ENCODE results near the gene RELA. TPM values are rescaled to one million over a fixed set of nuclear protein-coding genes. Genes with fewer than 3 reads are reported as not detected.

Gene RELA
- total and polyA plus RNA-seq, 8 donors = 29.8 to 46.6 (median 35.4) TPM

DNA sequence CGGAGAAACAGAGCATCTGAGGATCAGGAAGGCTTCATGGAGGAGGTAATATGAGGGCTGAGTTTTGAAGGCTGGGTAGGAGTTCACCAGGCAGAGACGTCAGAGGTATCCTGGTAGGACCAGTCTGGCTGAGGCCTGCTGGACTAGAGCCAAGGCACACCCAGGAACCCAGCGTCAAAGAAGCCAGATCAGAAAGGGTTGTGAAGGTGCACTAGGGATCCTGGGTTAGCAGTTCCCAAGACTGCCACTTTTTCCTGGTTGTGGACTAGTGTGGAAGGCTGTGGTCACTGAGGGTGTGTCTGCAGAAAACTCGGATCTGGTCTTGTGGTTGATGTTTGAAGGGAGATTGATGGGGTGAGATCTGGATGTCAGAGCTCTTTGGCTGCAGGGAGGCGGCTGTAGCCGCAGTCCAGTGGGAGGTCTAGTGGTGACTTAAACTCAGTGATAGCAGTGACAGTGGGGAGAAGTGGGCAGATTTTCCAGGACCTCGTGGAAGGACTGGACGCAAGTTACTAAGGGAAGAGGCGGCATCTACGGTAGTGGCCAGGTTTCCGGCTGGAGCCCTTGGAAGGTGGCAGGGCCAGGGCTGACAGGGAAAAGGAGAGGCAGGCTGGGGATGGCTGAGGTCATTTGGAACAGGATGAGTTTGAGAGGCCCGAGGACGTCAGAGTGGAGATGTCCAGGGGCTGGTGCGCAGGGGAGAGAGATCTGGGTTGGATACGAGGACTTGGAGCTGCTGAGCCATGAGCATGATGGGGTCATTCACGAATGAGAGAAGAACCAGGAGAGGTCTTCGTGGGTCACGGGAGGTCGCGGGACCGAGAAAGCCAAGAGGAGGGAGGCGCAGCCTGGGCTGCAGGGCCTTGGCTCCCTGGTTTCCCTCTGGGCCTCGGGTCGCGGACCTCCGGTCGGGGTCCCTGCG, 10.9 kb downstream of the RELA start:
- Histone ChIP-seq H3K27ac (peak overlapping the region; percentile 86 to 96 (median 93)), H3K9me3 (no peaks in the 10 kb centered on the region), H3K27me3 (no peaks in the 10 kb centered on the region), H3K4me1 (peaks cover 13 to 16% (median 14%) of the 10 kb centered on the region in 3 donors), H3K4me3 (peak overlapping the region in 3 of 4 donors; percentile 37 to 51 (median 37)), H3K36me3 (peaks cover under 1 to 25% (median 9%) of the 10 kb centered on the region in 3 donors)
- intact Hi-C loops (cut with DNase I) = no loop called here
- TF ChIP-seq, protein P1, sequence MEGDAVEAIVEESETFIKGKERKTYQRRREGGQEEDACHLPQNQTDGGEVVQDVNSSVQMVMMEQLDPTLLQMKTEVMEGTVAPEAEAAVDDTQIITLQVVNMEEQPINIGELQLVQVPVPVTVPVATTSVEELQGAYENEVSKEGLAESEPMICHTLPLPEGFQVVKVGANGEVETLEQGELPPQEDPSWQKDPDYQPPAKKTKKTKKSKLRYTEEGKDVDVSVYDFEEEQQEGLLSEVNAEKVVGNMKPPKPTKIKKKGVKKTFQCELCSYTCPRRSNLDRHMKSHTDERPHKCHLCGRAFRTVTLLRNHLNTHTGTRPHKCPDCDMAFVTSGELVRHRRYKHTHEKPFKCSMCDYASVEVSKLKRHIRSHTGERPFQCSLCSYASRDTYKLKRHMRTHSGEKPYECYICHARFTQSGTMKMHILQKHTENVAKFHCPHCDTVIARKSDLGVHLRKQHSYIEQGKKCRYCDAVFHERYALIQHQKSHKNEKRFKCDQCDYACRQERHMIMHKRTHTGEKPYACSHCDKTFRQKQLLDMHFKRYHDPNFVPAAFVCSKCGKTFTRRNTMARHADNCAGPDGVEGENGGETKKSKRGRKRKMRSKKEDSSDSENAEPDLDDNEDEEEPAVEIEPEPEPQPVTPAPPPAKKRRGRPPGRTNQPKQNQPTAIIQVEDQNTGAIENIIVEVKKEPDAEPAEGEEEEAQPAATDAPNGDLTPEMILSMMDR (IDR thresholded peaks at IDR 0.05) = no peak
- ATAC-seq (peak; percentile 0 to 3 (median 0)), DNase-seq (peak; percentile 41 to 72 (median 58)), FAIRE-seq (no peak)
- 36 to 50% methylated on average over 18 to 28 of the region's 28 CpGs for WGBS, 2 donors

DNA sequence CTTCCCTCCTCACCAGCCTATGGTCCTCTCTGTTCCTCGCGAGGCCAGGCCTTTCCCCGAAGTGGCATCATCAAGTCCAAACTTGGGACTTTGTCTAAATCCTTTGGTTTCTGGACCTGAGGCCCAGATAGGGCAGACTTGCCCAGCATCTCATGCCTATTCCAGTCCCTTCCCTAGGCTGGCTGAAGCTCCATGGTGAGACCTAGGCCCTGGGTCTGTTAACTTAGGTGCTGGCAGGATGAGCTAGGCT, 11.5 kb downstream of the RELA start:
- no peak for ATAC-seq
- Histone ChIP-seq H3K27ac (peak overlapping the region in 3 of 4 donors; percentile 90 to 96 (median 96)), H3K9me3 (no peaks in the 10 kb centered on the region), H3K4me3 (no peak overlapping the region), H3K36me3 (peaks cover 0 to 20% (median 5%) of the 10 kb centered on the region in 3 donors), H3K4me1 (peaks cover 13 to 16% (median 14%) of the 10 kb centered on the region in 3 donors), H3K27me3 (no peaks in the 10 kb centered on the region)
- FAIRE-seq = no peak
- intact Hi-C loops (cut with DNase I) = no loop called here
- 92 to 95% methylated on average over 3 of the region's 3 CpGs for WGBS, 2 donors
- TF ChIP-seq, protein P1 (IDR thresholded peaks at IDR 0.05) = no peak
- no peak for DNase-seq

DNA sequence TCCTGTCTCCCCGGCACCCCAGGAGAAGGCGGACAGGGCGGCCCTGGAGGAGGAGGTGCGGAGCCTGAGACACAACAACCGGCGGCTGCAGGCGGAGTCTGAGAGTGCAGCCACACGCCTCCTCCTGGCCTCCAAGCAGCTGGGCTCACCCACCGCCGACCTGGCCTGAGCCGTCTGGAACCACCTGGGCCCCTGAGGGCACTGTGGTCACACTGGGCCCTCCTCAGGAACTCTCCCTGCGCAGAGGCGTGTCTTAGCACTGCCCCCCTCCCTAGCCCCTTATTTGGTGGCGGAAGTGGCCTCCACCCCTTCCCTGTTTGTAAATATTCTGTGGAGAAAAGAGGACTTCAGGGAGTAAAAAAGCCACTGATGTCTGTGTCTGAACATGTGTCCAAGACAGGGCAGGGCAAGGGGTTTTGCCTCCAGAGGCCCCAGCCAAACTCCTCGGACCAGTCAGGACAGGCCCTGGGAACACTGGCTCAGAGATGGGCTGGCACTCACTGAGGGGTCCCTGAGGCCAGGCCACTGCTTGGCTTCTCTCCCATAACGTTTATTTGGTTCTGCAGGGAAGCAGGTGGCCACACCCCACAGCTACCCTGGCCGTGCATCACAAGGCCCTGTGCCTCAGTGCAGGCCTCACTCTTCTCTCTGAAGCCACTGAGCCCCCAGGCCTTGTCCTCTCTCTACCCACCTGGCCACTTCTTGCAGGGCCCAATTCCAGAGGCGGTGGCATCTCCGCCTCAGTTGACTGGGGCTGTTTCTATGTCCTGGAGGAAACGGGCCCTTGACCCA, 12.0 kb downstream of the RELA start:
- intact Hi-C loops (cut with DNase I) = no loop called here
- ATAC-seq (no peak), DNase-seq (peak in 4 of 6 donors; percentile 17 to 78 (median 54)), FAIRE-seq (no peak)
- peaks cover 13 to 16% (median 14%) of the 10 kb centered on the region in 3 donors for H3K4me1 ChIP-seq
- peaks cover 0 to 15% (median 5%) of the 10 kb centered on the region in 3 donors for H3K36me3 ChIP-seq
- H3K27ac ChIP-seq = peak overlapping the region in 3 of 4 donors; percentile 90 to 96 (median 96)
- TF ChIP-seq, protein P1 (IDR thresholded peaks at IDR 0.05) = no peak
- whole genome bisulfite sequencing, 2 donors = 84 to 85% methylated on average over 20 of the region's 20 CpGs
- H3K27me3 ChIP-seq = no peaks in the 10 kb centered on the region
- H3K4me3 ChIP-seq = no peak overlapping the region
- H3K9me3 ChIP-seq = no peaks in the 10 kb centered on the region

DNA sequence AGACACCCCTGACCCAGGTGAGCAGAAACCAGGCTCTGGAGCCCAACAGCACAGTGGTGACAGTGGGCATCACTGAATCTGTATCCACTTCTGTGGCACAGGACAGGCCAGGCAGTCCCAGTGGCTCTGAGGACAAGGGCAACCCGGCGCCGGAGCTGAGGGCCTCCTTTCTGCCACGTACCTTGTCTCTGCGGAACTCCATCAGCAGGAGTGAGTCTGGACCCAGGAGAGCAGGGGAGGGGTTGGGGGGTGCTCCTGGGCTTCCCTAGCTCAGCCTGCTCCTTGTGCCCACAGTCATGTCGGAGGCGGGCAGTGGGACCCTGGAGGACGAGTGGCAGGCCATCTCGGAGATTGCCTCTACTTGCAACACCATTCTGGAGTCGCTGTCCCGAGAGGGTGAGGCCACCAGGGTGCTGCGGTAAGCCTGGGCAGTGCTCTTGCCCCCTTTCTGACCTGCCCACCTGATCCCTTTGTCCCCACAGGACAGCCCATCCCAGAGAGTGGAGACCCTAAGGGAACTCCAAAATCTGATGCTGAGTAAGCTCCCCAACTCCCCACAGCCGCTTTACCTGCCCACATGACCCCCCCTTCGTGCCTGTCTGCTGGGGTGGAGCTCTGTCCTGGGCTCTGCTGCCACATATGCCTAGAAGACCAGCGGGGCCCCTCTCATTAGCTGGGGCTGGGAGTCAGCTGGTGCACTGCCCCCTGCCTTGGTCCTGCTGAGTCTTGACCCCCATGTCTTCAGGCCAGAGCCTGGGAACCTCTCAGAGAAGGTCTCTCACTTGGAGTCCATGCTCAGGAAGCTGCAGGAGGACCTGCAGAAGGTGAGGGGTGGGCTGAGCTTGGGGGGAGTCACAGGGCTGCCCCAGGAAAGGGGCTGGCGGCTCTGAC, 12.8 kb downstream of the RELA start:
- ATAC-seq (no peak), FAIRE-seq (no peak), DNase-seq (peak in 3 of 6 donors; percentile 25 to 69 (median 35))
- H3K36me3 ChIP-seq = peaks cover 0 to 8% (median 0%) of the 10 kb centered on the region in 3 donors
- intact Hi-C loops (cut with DNase I) = no loop called here
- H3K4me1 ChIP-seq = peaks cover 13 to 16% (median 14%) of the 10 kb centered on the region in 3 donors
- no peaks in the 10 kb centered on the region for H3K27me3 ChIP-seq
- TF ChIP-seq, protein P1 (IDR thresholded peaks at IDR 0.05) = no peak
- H3K9me3 ChIP-seq = no peaks in the 10 kb centered on the region
- WGBS, 2 donors = 85% methylated on average over 16 of the region's 16 CpGs
- no peak overlapping the region for H3K4me3 ChIP-seq
- no peak overlapping the region for H3K27ac ChIP-seq

Data from pancreas (tissue), 10 donors.